HG02973 (cell line): ENCODE data around the gene TIAL1.
"Not testable (repeated sequence)": the region's sequence is repeated elsewhere in the genome, so short reads cannot be mapped to it uniquely, and the experiment has no call there.

Experiments used
- ATAC-seq: cut with Tn5 transposase; IDR thresholded peaks from one replicate; pipeline ENCODE4 v1.9.1; 2021; ENCODE audit warnings: moderate library complexity; ENCODE audit not compliant: unreplicated experiment

The TIAL1 gene, protein sequence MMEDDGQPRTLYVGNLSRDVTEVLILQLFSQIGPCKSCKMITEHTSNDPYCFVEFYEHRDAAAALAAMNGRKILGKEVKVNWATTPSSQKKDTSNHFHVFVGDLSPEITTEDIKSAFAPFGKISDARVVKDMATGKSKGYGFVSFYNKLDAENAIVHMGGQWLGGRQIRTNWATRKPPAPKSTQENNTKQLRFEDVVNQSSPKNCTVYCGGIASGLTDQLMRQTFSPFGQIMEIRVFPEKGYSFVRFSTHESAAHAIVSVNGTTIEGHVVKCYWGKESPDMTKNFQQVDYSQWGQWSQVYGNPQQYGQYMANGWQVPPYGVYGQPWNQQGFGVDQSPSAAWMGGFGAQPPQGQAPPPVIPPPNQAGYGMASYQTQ

DNA sequence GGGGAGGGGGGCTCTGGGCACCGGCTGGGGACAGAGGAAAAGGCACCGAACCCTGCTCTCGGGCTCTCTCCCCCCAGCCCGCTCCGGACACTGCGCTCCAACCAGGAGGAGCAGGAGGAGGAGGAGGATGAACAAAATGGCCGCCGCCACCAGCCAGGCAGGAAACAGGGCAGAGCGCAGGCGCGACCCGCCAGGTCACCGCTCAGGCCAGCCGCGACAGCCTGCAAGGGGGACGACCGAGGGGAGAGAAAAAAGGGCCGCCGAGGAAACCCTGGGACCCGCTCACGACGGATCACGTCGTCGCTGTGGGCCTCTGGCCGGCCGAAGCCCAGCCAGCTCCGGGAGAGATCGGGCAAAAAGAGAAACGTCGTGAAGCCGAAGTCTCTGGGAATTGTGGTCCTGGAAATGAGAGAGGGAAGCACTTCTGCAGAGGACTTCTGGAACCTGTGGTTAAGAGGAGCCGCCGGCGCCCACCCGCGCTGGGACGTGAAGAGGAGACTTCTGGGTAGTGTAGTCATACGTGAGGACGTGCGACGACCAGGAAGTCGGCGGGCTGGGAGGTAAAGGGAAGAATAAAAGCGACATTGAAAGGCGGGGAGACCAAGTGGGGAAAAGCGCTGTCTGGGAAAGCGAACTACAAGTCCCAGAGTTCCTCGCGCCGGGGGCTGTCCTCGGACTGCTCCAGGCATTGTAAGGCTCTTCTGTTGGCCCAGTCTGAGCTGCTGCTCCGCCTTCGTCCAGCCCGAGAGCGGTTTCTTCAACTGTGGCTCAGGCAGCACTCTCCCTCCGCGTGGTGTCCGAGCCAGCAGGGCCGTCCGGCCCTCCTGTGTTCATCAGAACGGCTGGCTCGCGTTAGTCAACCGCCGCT is at the start of gene TIAL1:
TIAL1 (minus strand) TSS at position 428 of the 868 bp plus-strand sequence. CDS start 499 bp downstream, outside the sequence.
- peak; percentile 86 for ATAC-seq

DNA sequence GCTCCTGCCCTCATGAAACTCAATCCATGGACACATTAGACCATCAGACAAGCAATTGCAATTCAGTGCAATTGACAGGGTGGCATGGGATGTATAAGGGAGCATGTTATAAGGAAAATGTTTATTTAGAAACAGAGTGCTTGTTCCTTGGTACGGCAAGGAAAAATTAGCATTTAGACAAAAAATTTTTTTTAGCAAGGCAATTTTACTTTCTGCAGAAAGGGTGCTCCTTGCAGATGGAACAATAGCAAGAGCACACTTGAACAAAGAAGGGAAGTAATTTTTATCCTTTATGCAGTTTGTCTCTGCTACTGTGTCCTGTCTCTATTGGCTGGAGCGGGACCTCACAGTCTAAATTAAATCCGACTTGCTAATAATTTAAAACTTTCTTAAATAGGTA is 48.2 kb upstream of the TIAL1 start:
- ATAC-seq, result no peak

DNA sequence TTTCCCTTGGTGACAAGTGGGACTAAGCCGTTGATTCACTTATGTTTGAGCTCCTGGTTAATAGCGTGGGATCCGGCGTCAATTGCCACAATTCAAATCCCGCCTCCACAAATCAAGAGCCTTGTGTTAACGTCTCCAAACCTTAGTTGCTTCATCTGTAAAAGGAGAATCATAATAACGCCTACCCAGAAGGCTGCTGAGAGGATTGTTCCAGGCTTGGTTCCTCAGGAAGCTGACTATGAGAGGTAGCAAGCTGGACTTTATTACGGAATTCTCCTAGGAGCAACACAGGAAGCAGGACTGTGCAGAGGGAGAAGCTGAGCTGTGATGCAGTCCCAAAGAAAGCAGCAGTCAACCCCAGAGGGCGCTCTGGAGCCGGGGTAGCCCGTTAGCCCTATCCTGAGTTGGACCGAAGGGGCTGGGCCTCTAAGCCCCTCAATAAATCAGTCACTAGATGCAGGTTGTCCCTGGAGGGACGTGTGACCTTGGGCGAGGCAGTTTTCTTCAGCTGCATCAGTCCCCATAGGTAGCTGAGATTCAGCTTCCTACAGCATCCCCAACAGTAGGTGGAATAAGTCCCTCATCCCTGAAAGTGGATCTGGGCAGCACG is 47.5 kb upstream of the TIAL1 start:
- ATAC-seq, result no peak

DNA sequence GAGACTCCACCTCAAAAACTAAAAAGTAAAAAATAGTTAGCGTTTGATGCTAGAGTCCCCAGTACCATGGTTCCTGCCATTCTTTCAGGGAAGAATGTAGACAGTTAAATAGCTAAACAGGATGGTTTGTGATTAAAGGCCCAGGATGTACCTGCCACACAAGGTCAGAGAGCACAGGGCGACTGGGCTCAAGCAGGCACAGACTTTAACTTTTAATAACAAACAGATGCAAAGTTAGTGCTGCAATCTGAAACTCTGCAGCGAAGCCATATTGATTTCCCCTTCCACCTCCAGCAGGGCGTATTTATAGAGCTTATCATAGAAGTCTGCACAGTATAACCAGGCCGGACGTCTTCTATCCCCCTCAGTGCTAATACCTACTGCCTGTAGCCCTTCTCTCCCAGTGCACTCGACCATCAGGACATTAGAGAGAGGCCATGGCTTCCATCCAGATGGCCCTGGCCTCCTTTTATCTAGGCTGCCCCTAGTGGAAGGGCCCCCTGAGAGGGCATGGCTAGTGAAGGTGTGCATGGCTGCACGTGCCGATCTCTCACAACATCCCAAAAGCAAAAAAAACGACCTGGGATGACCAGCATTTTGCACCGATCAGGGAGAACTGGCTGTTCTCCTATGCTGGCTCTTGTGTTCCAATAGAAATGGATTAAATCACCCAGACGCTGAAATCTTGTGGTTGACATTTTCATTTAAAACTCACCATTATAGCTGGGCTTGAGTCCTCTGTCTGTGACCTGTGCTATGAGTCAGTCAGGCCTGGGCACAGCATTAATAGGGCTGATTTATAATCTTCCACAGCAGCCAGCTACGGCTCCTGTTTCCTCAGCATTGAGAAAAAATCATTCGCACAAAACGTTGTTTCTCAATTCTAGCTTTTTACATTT is 46.8 kb upstream of the TIAL1 start:
- ATAC-seq, result no peak

DNA sequence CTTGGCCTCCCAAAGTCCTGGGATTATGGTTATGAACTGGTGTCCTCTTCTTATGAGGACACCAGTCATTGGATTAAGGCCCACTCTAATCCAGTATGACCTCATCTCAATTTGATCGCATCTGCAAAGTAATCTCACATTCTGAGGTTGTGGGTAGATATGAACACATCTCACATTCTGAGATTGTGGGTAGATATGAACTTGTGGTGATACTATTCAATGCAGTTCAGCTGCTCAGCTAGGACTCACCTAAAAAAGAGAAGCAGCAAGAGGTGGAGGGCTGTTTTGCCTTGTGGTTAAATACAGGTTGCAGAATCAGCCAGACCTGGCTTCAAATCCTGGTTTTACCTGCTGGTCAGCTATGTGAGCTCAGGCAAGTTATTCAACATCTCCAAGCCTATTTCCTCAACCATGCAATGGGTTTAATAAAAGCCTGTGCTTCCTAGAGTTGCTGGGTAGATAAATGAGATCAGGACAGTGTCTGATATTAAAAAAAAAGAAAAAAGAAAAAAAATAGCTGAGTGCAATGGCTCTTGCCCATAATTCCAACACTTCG is 45.9 kb upstream of the TIAL1 start:
- ATAC-seq, result no peak

DNA sequence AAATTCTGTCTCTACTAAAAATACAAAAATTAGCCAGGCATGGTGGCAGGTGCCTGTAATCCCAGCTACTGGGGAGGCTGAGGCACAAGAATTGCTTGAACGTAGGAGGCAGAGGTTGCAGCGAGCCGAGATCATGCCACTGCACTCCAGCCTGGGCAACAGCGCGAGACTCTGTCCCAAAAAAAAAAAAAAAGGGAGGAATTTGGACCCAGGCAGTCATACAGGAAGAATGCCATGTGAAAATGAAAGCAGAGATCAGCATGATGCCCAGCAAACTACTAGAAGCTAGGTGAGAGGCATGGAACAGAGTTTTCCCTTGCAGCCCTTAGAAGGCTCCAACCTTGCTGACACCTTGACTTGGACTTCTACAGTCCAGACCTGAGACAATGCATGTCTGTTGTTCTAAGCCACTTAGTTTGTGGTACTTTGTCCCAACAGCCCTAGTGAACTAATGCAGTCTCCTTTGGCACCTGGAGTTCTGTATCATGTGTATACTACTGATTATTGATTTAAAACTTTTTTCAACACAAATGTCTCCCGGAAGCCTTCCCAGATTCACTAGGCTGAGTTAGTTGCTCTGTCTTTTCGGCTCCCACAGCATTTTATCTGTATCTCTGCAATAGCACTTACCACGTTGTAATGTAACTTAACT is 44.2 kb upstream of the TIAL1 start:
- ATAC-seq, result no peak

DNA sequence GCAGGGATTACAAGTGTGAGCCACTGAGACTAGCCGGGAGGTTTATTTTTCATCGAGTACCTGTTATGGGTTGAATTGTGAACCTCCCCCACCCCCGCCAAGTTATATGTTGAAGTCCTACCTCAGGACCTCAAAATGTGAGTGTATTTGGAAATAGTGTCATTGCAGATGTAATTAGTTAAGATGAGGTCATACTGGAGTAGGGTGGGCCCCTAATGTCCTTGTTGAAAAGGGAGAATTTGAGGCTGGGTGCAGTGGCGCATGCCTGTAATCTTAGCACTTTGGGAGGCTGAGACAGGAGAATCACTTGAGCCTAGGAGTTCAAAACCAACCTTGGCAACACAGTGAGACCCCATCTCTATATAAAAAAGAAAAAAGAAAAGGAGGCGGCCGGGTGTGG is 43.6 kb upstream of the TIAL1 start:
- no peak for ATAC-seq

DNA sequence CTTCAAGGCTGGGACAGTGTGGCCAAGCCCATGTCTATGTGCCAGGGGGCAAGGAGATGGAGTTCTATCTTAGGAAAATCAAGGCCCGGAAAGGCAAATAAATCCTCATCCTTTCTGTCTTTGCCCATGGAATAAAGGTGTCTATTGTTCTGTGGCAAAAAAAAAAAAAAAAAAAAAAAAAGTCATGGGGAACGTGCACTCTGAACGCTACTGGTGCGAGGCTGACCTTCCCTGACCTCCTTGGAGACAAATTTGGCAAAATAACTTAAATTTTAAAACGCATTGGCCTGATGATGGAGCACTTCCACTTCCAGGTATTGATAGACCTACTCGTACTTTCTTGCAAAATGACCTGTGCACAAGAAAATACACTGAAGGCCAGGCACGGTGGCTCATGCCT is 42.2 kb upstream of the TIAL1 start:
- no peak for ATAC-seq

DNA sequence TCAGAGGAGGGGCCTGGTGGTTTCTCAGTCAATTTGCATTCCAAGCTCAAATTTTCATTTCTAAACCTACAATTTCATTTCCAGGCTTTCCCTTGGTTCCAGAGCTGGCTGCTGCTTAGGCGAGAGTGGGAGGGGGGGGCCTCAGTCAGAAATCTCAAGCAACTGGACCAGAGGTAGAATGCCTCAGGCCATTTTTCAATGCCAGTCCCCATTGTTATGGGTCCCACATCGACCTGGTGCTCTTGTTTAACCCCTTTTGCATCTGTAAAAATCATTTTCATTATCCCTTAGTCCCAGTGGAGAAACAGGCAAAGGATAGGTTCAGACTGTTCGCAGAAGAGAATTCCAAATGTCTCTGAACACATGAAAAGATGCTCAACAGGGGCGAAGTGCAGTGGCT is 40.9 kb upstream of the TIAL1 start:
- no peak for ATAC-seq

DNA sequence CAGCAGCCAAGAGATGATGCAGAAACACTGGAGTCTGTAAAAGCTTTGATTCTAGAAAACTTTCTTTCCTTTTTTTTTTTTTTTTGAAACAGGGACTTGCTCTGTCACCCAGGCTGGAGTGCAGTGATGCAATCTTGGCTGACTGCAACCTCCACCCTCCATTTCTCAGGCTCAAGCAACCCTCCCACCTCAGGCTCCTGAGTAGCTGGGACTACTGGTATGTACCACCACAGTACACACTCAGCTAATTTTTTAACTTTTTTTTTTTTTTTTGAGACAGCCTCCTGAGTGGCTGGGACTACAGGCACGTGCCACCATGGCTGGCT is 37.4 kb upstream of the TIAL1 start:
- ATAC-seq, result no peak

DNA sequence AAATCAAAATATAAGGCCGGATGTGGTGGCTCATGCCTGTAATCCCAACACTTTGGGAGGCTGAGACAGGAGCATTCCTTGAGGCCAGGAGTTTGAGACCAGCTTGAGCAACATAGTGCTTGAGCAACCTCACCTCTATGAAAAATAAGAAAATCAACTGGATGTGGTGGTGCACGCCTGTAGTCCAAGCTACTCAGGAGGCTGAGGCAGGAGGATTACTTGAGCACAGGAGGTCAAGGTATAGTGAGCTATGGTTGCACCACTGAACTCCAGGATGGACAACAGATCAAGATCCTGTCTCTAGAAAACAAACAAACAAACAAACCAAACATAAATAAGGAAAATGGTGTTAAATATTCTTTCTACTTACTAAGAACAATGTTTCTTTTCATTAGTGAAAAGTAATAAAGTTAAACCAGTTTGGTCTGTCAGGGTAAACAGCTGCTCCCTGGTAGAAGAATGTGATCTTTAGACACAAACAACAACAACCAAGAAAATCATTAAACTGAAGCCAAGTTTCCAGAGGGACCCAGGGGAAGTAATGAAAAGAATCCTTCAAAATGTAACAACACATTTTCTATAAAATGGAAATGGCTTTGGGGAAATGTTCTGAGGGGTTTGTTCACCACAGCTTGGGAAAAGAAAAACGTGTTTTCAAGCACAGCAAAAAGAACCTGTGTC is 36.9 kb upstream of the TIAL1 start:
- no peak for ATAC-seq

DNA sequence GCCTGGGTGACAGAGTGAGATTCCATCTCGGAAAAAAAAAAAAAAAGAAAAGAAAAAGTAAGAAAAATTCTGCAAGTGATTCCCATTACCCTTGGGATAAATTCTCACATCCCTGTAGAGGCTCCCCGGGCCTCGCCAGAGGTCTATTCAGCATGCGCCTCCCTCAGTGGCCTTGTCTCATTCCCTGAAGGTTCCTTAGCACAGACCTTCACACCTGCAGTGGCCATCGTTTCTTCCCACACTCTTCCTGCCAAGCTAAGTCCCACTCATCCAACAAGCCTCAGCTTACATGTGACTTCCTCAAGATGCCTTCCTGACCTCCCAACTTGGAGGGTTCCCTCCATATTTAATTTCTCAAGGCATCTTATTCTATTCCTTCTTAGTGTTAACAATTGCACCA is 33.5 kb upstream of the TIAL1 start:
- no peak for ATAC-seq

DNA sequence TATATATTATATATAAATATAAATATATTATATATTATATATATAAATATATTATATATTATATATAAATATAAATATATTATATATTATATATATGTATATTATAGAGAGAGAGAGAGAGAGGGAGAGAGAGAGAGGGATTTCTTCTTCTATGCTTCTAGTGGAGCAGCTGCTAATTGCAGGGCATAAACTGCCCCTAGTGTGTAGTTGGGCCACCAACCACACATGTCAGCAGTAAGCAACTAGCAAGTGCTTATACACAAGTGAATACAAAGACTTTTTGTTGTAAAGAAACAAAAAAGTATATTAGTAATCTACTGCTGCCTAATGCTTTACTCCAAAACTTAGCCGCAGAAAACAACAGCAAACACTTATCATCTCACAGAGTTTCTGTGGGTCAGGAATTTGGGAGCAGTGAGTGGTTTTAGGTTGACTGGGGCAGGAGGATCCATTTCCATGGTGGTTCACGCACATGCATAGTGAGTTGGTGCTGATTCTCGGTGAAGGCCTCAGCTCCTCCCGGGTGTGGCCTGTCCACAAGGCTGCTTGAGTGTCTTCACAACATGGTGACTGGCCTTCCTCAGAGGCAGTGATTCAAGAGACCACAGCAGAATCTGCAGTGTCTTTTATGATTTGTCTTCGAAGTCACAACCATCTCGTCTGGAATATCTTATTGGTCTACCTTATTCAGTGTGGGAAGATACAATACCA is 29.0 kb upstream of the TIAL1 start:
- ATAC-seq, result no peak

DNA sequence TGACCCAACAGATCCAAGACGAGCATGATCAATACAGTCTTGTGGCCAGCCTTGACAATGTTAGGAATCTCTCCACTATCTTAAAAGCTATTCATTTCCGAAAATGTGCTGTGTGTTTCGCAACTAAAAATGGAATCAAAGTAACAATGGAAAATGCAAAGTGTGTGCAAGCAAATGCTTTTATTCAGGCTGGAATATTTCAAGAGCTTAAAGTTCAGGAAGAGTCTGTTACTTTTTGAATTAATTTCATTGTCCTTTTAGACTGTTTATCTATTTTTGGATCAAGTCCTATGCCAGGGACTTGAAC is 24.3 kb upstream of the TIAL1 start:
- no peak for ATAC-seq

DNA sequence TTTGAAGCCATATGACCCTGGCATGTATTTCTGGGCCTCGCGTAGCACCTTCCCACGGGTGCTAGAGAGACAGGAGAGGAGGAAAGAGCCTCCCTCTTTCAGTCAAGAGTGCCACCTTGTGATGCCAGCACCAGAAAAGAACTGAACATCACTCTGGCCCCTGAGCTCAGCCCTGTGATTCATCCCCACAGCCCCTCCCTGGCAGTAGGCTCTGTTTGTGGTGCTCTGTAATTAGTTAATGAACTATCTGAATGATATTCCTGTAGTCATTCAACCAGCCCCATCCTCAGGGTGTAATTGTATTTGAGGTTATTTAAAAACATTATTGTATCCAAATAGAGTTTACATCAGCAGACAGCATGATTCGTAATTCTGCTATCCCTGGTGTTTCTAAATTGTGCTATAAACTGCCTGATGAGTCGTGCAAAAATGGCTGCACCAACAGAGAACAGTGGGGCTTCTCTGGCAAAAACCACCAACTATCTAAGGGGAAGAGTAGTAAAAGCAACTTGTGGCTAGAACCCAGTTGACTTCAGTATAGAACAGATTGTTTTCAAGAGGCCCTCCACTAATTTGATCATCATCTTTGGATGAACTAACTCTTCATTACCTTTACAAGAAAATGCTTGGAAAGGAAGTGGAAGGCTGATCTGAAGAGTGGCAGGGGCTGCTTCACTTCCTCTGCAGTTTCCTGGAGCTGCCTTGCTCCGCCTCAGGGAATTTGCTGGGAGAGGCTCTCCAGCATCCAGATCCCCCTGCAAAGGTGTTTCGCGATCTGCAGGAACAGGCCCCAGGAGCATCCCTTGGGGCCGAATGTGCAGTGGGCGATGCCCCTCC is 23.7 kb upstream of the TIAL1 start:
- no peak for ATAC-seq

DNA sequence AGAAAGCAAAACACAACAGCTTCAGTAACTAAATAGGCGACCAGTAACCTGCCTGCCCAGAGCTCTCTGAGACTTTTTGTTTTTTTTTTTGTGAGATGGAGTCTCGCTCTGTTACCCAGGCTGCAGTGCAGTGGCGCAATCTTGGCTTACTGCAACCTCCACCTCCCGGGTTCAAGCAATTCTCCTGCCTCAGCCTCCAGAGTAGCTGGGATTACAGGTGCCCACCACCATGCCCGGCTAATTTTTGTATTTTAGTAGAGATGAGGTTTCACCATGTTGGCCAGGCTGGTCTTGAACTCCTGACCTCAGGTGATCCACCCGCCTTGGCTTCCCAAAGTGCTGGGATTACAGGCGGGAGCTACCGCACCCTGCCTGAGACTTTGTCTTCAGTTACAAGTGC is 23.0 kb upstream of the TIAL1 start:
- not testable (repeated sequence) for ATAC-seq

DNA sequence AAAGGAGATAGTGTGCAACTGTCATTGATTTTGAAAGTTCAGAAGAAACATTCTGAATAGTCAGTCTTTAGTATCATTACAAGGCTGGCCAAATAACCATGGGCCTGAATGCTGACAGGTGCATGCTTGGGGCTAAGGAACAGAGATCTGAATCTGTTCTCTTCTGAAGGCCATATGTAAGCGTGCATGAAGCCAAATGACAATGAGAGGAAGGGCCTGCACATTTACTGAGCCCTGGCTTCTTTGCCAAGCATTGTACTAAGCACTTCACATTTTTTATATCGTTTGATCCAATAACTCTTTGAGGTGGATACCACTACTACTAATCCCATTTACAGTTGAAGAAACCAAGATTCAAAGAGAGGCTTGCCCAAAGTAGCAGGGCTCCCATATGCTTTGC is 22.5 kb upstream of the TIAL1 start:
- ATAC-seq, result no peak

DNA sequence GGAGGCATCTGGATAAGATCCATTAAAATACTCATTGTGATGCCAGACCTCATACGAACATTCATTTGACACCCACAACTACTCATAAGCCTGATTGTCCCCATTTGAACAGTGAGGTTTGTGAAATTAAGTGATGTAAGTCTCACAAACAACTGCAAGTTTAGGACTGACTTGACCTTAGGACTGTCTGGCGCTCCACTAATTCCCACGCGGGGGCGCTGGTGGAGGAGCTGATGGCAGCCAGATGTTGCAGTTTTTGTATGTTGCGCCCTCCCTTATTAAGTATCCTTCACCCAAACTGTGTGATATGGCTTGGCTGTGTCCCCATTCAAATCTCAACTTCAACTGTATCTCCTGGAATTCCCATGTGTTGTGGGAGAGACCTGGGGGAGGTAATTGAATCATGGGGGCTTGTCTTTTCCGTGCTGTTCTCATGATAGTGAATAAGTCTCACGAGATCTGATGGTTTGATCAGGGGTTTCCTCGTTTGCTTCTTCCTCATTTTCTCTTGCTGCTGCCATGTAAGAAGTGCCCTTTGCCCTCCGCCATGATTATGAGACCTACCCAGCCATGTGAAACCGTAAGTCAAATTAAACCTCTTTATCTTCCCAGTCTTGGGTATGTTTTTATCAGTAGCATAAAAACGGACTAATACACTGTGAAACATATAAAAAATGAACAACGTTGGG is 20.3 kb upstream of the TIAL1 start:
- ATAC-seq, result no peak
